H9 (cell line): ENCODE results near the gene PTCRA. TPM values are rescaled to one million over a fixed set of nuclear protein-coding genes. Genes with fewer than 3 reads are reported as not detected.

Source experiments
- DNase-seq: peaks from one replicate; pipeline ENCODE4 v3.0.0-alpha.2; 2017
- H2AFZ ChIP-seq: one replicate; pipeline ENCODE4 v1.6.1; 2013; ENCODE audit warnings: mild to moderate bottlenecking, low read length, control low read depth, moderate library complexity
- H2AK5ac ChIP-seq: 2 replicates; pipeline ENCODE4 v1.6.1; 2013; ENCODE audit warnings: low read length, control low read depth, mixed read lengths; ENCODE audit not compliant: insufficient read length
- H2BK120ac ChIP-seq: one replicate; pipeline ENCODE4 v1.6.1; 2013; ENCODE audit warnings: low read depth, mild to moderate bottlenecking, low read length, control low read depth, inconsistent platforms; ENCODE audit not compliant: poor library complexity, severe bottlenecking
- H2BK12ac ChIP-seq: 2 replicates; pipeline ENCODE4 v1.6.1; 2013; ENCODE audit warnings: low read length, control low read depth, mixed read lengths, low read depth; ENCODE audit not compliant: insufficient read length
- H2BK15ac ChIP-seq: 2 replicates; pipeline ENCODE4 v1.6.1; 2013; ENCODE audit warnings: low read depth, low read length, control low read depth
- H2BK20ac ChIP-seq: one replicate; pipeline ENCODE4 v1.6.1; 2013; ENCODE audit warnings: low read depth, mild to moderate bottlenecking, low read length, control low read depth, inconsistent platforms; ENCODE audit not compliant: poor library complexity, severe bottlenecking
- H2BK5ac ChIP-seq: 2 replicates; pipeline ENCODE4 v1.6.1; 2013; ENCODE audit warnings: low read length, control low read depth, mixed read lengths; ENCODE audit not compliant: insufficient read length
- H3K14ac ChIP-seq: 2 replicates; pipeline ENCODE4 v1.6.1; 2013; ENCODE audit warnings: low read length, control low read depth; ENCODE audit not compliant: insufficient read depth
- H3K18ac ChIP-seq: 2 replicates; pipeline ENCODE4 v1.6.1; 2013; ENCODE audit warnings: low read depth, mild to moderate bottlenecking, mixed read lengths, low read length, control low read depth; ENCODE audit not compliant: insufficient read length
- H3K23ac ChIP-seq: 2 replicates; pipeline ENCODE4 v1.6.1; 2013; ENCODE audit warnings: low read length, control low read depth, mixed read lengths, low read depth; ENCODE audit not compliant: insufficient read length
- H3K23me2 ChIP-seq: 2 replicates; pipeline ENCODE4 v1.6.1; 2013; ENCODE audit warnings: low read depth, mild to moderate bottlenecking, mixed read lengths, low read length, control low read depth; ENCODE audit not compliant: insufficient read length, poor library complexity, severe bottlenecking
- H3K27ac ChIP-seq: 2 replicates; pipeline ENCODE4 v1.5.1; 2013; ENCODE audit warnings: low read length, control low read depth, mixed read lengths, low read depth; ENCODE audit not compliant: insufficient read length
- H3K27me3 ChIP-seq: 2 replicates; pipeline ENCODE4 v1.6.1; 2013; ENCODE audit warnings: low read length, control low read depth, inconsistent platforms; ENCODE audit not compliant: insufficient read depth
- H3K4ac ChIP-seq: 2 replicates; pipeline ENCODE4 v1.6.1; 2013; ENCODE audit warnings: low read depth, mild to moderate bottlenecking, control low read depth, inconsistent platforms, low read length, moderate library complexity
- H3K4me1 ChIP-seq: 2 replicates; pipeline ENCODE4 v1.6.1; 2013; ENCODE audit warnings: low read length, control low read depth, inconsistent platforms; ENCODE audit not compliant: insufficient read depth
- H3K4me2 ChIP-seq: 2 replicates; pipeline ENCODE4 v1.6.1; 2013; ENCODE audit warnings: low read length, control low read depth, mixed read lengths; ENCODE audit not compliant: insufficient read length, insufficient read depth
- H3K56ac ChIP-seq: 2 replicates; pipeline ENCODE4 v1.6.1; 2013; ENCODE audit warnings: low read depth, mild to moderate bottlenecking, mixed read lengths, low read length, control low read depth; ENCODE audit not compliant: insufficient read length
- H3K79me1 ChIP-seq: 2 replicates; pipeline ENCODE4 v1.6.1; 2013; ENCODE audit warnings: low read depth, mild to moderate bottlenecking, moderate library complexity, low read length, control low read depth, inconsistent platforms; ENCODE audit not compliant: insufficient read depth, poor library complexity, severe bottlenecking
- H3K79me2 ChIP-seq: 2 replicates; pipeline ENCODE4 v1.6.1; 2013; ENCODE audit warnings: low read length, control low read depth, inconsistent platforms; ENCODE audit not compliant: insufficient read depth
- H3K9ac ChIP-seq: 2 replicates; pipeline ENCODE4 v1.6.1; 2013; ENCODE audit warnings: low read length, control low read depth, mixed read lengths; ENCODE audit not compliant: insufficient read length; ENCODE audit errors: extremely low read depth
- H3K9me3 ChIP-seq: one replicate; pipeline ENCODE4 v1.6.1; 2013; ENCODE audit warnings: low read depth, low read length, inconsistent platforms; ENCODE audit not compliant: control insufficient read depth
- H3T11ph ChIP-seq: one replicate; pipeline ENCODE4 v1.6.1; 2013; ENCODE audit warnings: mild to moderate bottlenecking, low read length, control low read depth, inconsistent platforms
- H4K20me1 ChIP-seq: one replicate; pipeline ENCODE4 v1.6.1; 2013; ENCODE audit not compliant: control insufficient read depth, insufficient read length, insufficient read depth
- H4K5ac ChIP-seq: 2 replicates; pipeline ENCODE4 v1.6.1; 2013; ENCODE audit warnings: low read depth, mild to moderate bottlenecking, mixed read lengths, low read length, control low read depth; ENCODE audit not compliant: insufficient read length
- H4K8ac ChIP-seq: replicated peaks from 2 replicates; pipeline ENCODE4 v1.6.1; 2013; ENCODE audit warnings: low read length, control low read depth, mixed read lengths, low read depth; ENCODE audit not compliant: insufficient read length
- H4K91ac ChIP-seq: 2 replicates; pipeline ENCODE4 v1.6.1; 2013; ENCODE audit warnings: low read depth, mild to moderate bottlenecking, moderate library complexity, mixed read lengths, low read length, control low read depth; ENCODE audit not compliant: insufficient read length
- H3K27ac Mint-ChIP-seq, 3 experiments: 2 replicates in 2 of 3; 3 replicates in 1 of 3; pipeline ENCODE4 v1.8.0; 2020 to 2021; ENCODE audit warnings: mixed read lengths in 3 of 3, mild to moderate bottlenecking in 1 of 3, moderate library complexity in 1 of 3
- H3K27me3 Mint-ChIP-seq: 2 replicates; pipeline ENCODE4 v1.8.0; 2021; ENCODE audit warnings: low read depth, mild to moderate bottlenecking, moderate library complexity, mixed read lengths
- H3K36me3 Mint-ChIP-seq, 3 experiments: 2 replicates in 2 of 3; 3 replicates in 1 of 3; pipeline ENCODE4 v1.8.0; 2020 to 2021; ENCODE audit warnings: low read depth in 3 of 3, mixed read lengths in 3 of 3; ENCODE audit not compliant: insufficient read depth in 1 of 3
- H3K4me1 Mint-ChIP-seq, 2 experiments: 2 replicates each; pipeline ENCODE4 v1.8.0; 2020; ENCODE audit warnings: mixed read lengths in 2 of 2
- H3K4me3 Mint-ChIP-seq, 2 experiments: 2 replicates in 1 of 2; 3 replicates in 1 of 2; pipeline ENCODE4 v1.8.0; 2020 to 2021; ENCODE audit warnings: mild to moderate bottlenecking in 2 of 2, mixed read lengths in 2 of 2, moderate library complexity in 1 of 2
- H3K9me3 Mint-ChIP-seq, 2 experiments: 2 replicates in 1 of 2; 3 replicates in 1 of 2; pipeline ENCODE4 v1.8.0; 2020; ENCODE audit warnings: mild to moderate bottlenecking in 2 of 2, mixed read lengths in 2 of 2, moderate library complexity in 1 of 2
- WGBS: extraction: QIAGEN DNeasy Blood & Tissue Kit; methylation state at CpG from one replicate; pipeline ENCODE4 v1.1.7; 2013; ENCODE audit warnings: missing lambda C conversion rate, low lambda C conversion rate, mixed read lengths; ENCODE audit not compliant: insufficient read length; ENCODE audit errors: extremely low coverage; 5-methylcytosine and 5-hydroxymethylcytosine counted together
- total RNA-seq: library from RNA; stranded (reverse); gene quantifications from 2 replicates; pipeline ENCODE4 v1.2.1, GENCODE V29; 2021
- TF ChIP-seq, protein P1 (sequence below): fragments of 200-600 bp; sonication (generic); conservative IDR thresholded peaks from 3 replicates; pipeline ENCODE4 v1.8.0; 2021; ENCODE audit warnings: antibody characterized with exemption, mild to moderate bottlenecking

PTCRA gene
- total RNA-seq, 1 experiment from 2014 or later, result not detected

DNA sequence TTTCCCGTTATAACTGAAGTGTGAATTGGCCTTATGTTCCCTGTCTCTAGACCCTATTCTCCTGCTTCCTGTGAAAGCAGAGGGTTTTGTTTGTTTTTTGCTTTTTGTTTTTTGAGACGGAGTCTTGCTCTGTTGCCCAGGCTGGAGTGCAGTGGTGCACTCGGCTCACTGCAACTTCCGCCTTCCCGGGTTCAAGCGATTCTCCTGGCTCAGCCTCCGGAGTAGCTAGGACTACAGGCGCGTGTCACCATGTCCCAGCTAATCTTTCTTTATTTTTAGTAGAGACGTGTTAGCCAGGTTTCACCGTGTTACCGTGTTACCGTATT is 44.0 kb downstream of the PTCRA start:
- no peak overlapping the region for H3K18ac ChIP-seq
- H2BK120ac ChIP-seq, result no peak overlapping the region
- no peak overlapping the region for H4K8ac ChIP-seq
- no peak overlapping the region for H2BK12ac ChIP-seq
- H2BK20ac ChIP-seq, result no peak overlapping the region
- no peak overlapping the region for H3K14ac ChIP-seq
- no CpG with 5 or more reads among the region's 13 CpGs for WGBS
- Mint-ChIP-seq H3K27me3 (peaks cover 36% of the 10 kb centered on the region), H3K4me3 (peak overlapping the region; percentile 75 to 89), H3K4me1 (peaks cover 15 to 16% of the 10 kb centered on the region in 2 experiments), H3K36me3 (peaks cover 0 to 15% (median 4%) of the 10 kb centered on the region in 3 experiments; a peak in 3 of 7 replicates), H3K9me3 (0 out of 5 replicates have a peak, but pooled peaks cover 0 to 2% of the 10 kb centered on the region in 2 experiments), H3K27ac (no peak overlapping the region)
- H3K4me1 ChIP-seq, result no peaks in the 10 kb centered on the region
- H3K9ac ChIP-seq, result no peak overlapping the region
- no peaks in the 10 kb centered on the region for H3K9me3 ChIP-seq
- H3T11ph ChIP-seq, result no peak overlapping the region
- no peak for DNase-seq
- H3K23me2 ChIP-seq, result peaks cover 10% of the 10 kb centered on the region
- H4K5ac ChIP-seq, result no peak overlapping the region
- H3K56ac ChIP-seq, result no peak overlapping the region
- TF ChIP-seq, protein P1, sequence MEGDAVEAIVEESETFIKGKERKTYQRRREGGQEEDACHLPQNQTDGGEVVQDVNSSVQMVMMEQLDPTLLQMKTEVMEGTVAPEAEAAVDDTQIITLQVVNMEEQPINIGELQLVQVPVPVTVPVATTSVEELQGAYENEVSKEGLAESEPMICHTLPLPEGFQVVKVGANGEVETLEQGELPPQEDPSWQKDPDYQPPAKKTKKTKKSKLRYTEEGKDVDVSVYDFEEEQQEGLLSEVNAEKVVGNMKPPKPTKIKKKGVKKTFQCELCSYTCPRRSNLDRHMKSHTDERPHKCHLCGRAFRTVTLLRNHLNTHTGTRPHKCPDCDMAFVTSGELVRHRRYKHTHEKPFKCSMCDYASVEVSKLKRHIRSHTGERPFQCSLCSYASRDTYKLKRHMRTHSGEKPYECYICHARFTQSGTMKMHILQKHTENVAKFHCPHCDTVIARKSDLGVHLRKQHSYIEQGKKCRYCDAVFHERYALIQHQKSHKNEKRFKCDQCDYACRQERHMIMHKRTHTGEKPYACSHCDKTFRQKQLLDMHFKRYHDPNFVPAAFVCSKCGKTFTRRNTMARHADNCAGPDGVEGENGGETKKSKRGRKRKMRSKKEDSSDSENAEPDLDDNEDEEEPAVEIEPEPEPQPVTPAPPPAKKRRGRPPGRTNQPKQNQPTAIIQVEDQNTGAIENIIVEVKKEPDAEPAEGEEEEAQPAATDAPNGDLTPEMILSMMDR, result no peak
- H2BK15ac ChIP-seq, result no peak overlapping the region
- no peaks in the 10 kb centered on the region for H4K20me1 ChIP-seq
- no peak overlapping the region for H3K27ac ChIP-seq
- no peak overlapping the region for H2AFZ ChIP-seq
- H3K4me2 ChIP-seq, result peak overlapping the region; percentile 84
- H3K79me1 ChIP-seq, result no peaks in the 10 kb centered on the region
- no peak overlapping the region for H2AK5ac ChIP-seq
- no peak overlapping the region for H2BK5ac ChIP-seq
- no peaks in the 10 kb centered on the region for H3K79me2 ChIP-seq
- H4K91ac ChIP-seq, result no peak overlapping the region
- H3K4ac ChIP-seq, result no peak overlapping the region
- no peak overlapping the region for H3K23ac ChIP-seq
- H3K27me3 ChIP-seq, result peaks cover 6% of the 10 kb centered on the region; the same call in 1 of the 2 replicates
